GM12874 (cell line): ENCODE measurements around the gene PADI6.
A peak's percentile ranks its signal among the peaks of the same experiment; 100 is the strongest.

ENCODE experiments used
- CTCF ChIP-seq: IDR thresholded peaks from 2 replicates; pipeline ENCODE4 v1.5.1; 2011; ENCODE audit warnings: low read depth, mild to moderate bottlenecking, control low read depth, low read length, moderate library complexity; ENCODE audit not compliant: insufficient read depth

Gene PADI6

GRCh38 chr1:17436380-17437174 lies 64.6 kb downstream of the PADI6 start:
- TF ChIP-seq CTCF = no peak

- no peak for TF ChIP-seq CTCF
Observed at GRCh38 chr1:17437260-17437579, 65.2 kb downstream of the PADI6 start.

GRCh38 chr1:17437580-17438317 lies 65.8 kb downstream of the PADI6 start:
- no peak for TF ChIP-seq CTCF

- TF ChIP-seq CTCF = no peak
Observed at GRCh38 chr1:17438318-17439249, 66.6 kb downstream of the PADI6 start.

GRCh38 chr1:17439250-17440073 lies 67.5 kb downstream of the PADI6 start, which contains the start of gene RCC2:
Gene RCC2 (minus strand): TSS chr1:17439677. CDS start chr1:17438514, 1,163 bp downstream.
- TF ChIP-seq CTCF = peak; percentile 31

- no peak for TF ChIP-seq CTCF
Observed at GRCh38 chr1:17440074-17440826, 68.3 kb downstream of the PADI6 start.
